ENCODE measurements around the gene KCNQ1. TPM values are rescaled to one million over a fixed set of nuclear protein-coding genes. Genes with fewer than 3 reads are reported as not detected.

The KCNQ1 gene
- total and polyA plus RNA-seq, 2 of the 13 experiments (the other 11 are each of a cell fraction or from before 2014, with no cell fraction given): 0.02 to 0.08 TPM

DNA sequence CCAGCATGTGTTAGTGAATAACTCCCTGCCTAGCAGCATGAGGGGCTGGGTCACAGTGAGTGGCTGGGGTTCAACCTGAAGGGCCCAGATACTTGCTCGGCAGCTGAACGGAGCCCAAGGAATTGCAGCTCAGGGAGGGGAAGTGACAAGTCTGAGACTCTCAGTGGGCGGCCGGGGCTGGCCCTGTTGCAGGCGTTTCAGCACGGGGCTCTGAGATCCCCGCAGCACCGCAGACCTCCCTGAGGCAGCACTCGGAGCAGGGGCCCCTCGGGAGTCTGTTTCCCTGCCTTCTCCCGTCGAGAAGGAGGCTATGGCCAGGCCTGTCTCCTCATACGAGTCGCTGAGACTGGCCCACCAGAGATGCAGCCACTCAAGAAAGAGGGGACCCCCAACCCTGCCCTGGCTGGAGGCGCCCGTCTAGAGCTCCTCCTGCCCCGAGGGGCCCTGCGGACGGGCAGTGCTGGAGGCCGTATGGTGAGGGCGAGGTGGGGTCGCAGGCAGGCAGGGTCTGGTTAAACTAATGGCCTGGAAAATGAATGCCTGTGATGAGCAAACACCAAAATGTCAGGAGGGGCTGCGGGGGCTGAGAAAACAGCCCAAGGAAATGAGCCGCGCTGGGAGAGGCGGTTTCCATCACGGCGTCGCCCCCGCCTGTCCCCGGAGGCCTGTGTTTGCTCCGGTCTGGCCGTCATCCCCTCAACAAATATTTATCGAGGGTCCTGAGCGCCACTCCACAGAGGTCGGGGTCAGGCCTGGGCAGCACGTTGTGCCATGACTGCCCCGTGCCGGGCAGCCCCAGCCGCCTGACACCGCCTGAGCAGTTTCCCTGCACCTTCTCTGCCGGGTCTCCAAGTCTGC, 35.0 kb upstream of the KCNQ1 start (continued):
- TF ChIP-seq ZSCAN20 (CRISPR knock-in tag; IDR thresholded peaks at IDR 0.05; ENCODE audit: borderline replicate concordance) (no peak), FOSL2 (CRISPR knock-in tag; IDR thresholded peaks at IDR 0.05) (peak; percentile 60), ZFAT (CRISPR knock-in tag; conservative IDR thresholded peaks at IDR 0.05) (no peak), THAP11 (CRISPR knock-in tag; IDR thresholded peaks at IDR 0.05) (peak; percentile 73), AGO2 (optimal IDR thresholded peaks at IDR 0.05; ENCODE audit: low read depth, low read length) (no peak), MEF2D (CRISPR knock-in tag; IDR thresholded peaks at IDR 0.05) (peak; percentile 78), ZNF782 (CRISPR knock-in tag; IDR thresholded peaks at IDR 0.05; ENCODE audit: borderline replicate concordance) (no peak), MYNN (CRISPR knock-in tag; IDR thresholded peaks at IDR 0.05; ENCODE audit: low read depth) (no peak), WIZ (CRISPR knock-in tag; IDR thresholded peaks at IDR 0.05) (no peak)
- TF ChIP-seq, protein P1, sequence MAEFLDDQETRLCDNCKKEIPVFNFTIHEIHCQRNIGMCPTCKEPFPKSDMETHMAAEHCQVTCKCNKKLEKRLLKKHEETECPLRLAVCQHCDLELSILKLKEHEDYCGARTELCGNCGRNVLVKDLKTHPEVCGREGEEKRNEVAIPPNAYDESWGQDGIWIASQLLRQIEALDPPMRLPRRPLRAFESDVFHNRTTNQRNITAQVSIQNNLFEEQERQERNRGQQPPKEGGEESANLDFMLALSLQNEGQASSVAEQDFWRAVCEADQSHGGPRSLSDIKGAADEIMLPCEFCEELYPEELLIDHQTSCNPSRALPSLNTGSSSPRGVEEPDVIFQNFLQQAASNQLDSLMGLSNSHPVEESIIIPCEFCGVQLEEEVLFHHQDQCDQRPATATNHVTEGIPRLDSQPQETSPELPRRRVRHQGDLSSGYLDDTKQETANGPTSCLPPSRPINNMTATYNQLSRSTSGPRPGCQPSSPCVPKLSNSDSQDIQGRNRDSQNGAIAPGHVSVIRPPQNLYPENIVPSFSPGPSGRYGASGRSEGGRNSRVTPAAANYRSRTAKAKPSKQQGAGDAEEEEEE (CRISPR knock-in tag; IDR thresholded peaks at IDR 0.05; ENCODE audit: borderline replicate concordance): no peak
- TF ChIP-seq, protein P2, sequence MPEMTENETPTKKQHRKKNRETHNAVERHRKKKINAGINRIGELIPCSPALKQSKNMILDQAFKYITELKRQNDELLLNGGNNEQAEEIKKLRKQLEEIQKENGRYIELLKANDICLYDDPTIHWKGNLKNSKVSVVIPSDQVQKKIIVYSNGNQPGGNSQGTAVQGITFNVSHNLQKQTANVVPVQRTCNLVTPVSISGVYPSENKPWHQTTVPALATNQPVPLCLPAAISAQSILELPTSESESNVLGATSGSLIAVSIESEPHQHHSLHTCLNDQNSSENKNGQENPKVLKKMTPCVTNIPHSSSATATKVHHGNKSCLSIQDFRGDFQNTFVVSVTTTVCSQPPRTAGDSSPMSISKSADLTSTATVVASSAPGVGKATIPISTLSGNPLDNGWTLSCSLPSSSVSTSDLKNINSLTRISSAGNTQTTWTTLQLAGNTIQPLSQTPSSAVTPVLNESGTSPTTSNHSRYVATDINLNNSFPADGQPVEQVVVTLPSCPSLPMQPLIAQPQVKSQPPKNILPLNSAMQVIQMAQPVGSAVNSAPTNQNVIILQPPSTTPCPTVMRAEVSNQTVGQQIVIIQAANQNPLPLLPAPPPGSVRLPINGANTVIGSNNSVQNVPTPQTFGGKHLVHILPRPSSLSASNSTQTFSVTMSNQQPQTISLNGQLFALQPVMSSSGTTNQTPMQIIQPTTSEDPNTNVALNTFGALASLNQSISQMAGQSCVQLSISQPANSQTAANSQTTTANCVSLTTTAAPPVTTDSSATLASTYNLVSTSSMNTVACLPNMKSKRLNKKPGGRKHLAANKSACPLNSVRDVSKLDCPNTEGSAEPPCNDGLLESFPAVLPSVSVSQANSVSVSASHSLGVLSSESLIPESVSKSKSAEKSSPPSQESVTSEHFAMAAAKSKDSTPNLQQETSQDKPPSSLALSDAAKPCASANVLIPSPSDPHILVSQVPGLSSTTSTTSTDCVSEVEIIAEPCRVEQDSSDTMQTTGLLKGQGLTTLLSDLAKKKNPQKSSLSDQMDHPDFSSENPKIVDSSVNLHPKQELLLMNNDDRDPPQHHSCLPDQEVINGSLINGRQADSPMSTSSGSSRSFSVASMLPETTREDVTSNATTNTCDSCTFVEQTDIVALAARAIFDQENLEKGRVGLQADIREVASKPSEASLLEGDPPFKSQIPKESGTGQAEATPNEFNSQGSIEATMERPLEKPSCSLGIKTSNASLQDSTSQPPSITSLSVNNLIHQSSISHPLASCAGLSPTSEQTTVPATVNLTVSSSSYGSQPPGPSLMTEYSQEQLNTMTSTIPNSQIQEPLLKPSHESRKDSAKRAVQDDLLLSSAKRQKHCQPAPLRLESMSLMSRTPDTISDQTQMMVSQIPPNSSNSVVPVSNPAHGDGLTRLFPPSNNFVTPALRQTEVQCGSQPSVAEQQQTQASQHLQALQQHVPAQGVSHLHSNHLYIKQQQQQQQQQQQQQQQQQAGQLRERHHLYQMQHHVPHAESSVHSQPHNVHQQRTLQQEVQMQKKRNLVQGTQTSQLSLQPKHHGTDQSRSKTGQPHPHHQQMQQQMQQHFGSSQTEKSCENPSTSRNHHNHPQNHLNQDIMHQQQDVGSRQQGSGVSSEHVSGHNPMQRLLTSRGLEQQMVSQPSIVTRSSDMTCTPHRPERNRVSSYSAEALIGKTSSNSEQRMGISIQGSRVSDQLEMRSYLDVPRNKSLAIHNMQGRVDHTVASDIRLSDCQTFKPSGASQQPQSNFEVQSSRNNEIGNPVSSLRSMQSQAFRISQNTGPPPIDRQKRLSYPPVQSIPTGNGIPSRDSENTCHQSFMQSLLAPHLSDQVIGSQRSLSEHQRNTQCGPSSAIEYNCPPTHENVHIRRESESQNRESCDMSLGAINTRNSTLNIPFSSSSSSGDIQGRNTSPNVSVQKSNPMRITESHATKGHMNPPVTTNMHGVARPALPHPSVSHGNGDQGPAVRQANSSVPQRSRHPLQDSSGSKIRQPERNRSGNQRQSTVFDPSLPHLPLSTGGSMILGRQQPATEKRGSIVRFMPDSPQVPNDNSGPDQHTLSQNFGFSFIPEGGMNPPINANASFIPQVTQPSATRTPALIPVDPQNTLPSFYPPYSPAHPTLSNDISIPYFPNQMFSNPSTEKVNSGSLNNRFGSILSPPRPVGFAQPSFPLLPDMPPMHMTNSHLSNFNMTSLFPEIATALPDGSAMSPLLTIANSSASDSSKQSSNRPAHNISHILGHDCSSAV (CRISPR knock-in tag; IDR thresholded peaks at IDR 0.05; ENCODE audit: borderline replicate concordance): no peak
- TF ChIP-seq, protein P3, sequence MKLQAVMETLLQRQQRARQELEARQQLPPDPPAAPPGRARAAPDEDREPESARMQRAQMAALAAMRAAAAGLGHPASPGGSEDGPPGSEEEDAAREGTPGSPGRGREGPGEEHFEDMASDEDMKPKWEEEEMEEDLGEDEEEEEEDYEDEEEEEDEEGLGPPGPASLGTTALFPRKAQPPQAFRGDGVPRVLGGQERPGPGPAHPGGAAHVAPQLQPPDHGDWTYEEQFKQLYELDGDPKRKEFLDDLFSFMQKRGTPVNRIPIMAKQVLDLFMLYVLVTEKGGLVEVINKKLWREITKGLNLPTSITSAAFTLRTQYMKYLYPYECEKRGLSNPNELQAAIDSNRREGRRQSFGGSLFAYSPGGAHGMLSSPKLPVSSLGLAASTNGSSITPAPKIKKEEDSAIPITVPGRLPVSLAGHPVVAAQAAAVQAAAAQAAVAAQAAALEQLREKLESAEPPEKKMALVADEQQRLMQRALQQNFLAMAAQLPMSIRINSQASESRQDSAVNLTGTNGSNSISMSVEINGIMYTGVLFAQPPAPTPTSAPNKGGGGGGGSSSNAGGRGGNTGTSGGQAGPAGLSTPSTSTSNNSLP (IDR thresholded peaks at IDR 0.05; ENCODE audit: low read depth, low read length): no peak
- TF ChIP-seq, protein P4, sequence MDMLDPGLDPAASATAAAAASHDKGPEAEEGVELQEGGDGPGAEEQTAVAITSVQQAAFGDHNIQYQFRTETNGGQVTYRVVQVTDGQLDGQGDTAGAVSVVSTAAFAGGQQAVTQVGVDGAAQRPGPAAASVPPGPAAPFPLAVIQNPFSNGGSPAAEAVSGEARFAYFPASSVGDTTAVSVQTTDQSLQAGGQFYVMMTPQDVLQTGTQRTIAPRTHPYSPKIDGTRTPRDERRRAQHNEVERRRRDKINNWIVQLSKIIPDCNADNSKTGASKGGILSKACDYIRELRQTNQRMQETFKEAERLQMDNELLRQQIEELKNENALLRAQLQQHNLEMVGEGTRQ (IDR thresholded peaks at IDR 0.05; ENCODE audit: low read depth, low read length): no peak
- TF ChIP-seq, protein P4 (CRISPR knock-in tag; IDR thresholded peaks at IDR 0.05; ENCODE audit: borderline replicate concordance): no peak

All from HepG2 (cell line).